ENCODE data around the gene JPH2. TPM values are rescaled to one million over a fixed set of nuclear protein-coding genes. Genes with fewer than 3 reads are reported as not detected.

Gene JPH2
- polyA plus RNA-seq, 1 experiment = 14.7 TPM

DNA sequence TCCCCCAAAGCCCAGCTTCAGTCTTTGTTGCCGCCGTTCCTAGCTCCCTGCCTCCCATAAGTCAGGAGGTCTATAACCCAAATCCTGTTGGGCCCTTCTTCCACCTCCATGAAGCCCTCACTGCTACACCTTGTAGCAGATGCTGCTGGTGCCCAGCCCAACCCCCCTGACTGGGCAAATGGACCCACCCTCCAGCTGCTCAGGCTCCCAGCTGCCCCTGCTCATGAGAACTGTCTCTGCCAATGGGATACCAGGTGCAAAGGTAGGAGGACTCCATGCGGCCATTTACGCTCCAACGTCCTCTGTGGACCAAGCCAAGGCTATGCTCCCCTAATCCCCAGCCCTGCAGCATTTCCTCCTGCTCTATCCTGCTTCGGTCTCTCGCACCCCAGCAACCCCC lies 71.8 kb downstream of the JPH2 start:
- Histone ChIP-seq H3K27me3 (ENCODE audit: control insufficient read depth, insufficient read depth, low read length) (no peaks in the 10 kb centered on the region), H3K4me3 (ENCODE audit: low read depth, low read length) (no peak overlapping the region), H3K36me3 (ENCODE audit: control insufficient read depth, insufficient read depth, low read length) (no peaks in the 10 kb centered on the region)
- DNase-seq (ENCODE audit: low read depth) = no peak
- TF ChIP-seq CTCF (IDR thresholded peaks at IDR 0.05; ENCODE audit: insufficient read depth, low read depth, low read length) = no peak
- POLR2A ChIA-PET = no interaction called here
- CTCF ChIA-PET = interaction anchor here (1.2 to 11.7 kb wide), 5 partner anchors 20 to 196 kb away, joined by 3 to 307 read pairs (median 13); partner anchors contain the start of genes FITM2 and JPH2

DNA sequence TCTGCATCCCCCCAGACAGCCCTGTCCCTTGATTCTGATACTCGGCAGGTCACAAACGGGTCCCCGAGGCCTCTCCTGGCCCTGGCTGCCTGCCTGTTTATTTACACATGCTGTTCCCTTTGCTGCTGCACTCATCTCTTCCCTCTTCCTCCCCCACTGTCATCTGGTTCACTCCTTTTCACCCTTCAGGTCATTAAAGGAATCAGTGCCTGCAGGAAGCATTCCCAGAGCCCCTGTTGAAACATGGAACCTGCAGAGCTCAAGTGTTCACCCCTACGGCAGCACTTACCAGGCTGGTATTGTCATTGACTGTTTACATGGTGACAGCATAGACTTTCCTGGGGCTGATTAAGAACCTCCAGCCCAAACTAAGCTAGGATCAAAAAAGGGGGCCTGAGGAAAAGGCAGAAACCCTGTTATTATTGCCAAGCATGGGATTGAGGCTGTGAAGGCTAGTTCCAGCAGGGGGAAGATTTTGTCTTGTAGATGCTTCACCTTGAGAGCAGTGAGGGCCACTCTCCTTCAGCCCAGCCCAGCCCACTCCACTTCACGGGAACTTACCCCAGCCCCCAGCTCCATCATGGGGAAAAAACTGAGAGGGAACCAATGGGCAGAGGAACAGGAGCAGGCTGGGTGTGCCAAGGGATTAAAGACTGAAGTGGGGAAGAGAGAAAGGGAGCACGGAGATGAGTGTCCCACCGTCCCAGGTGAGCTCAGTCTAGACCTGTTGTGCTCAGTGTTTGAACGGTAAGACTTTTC lies 73.2 kb downstream of the JPH2 start:
- POLR2A ChIA-PET = no interaction called here
- CTCF ChIA-PET = interaction anchor here (0.9 to 11.7 kb wide), 5 partner anchors 9 to 198 kb away, joined by 3 to 307 read pairs (median 4); partner anchors contain the start of genes FITM2 and JPH2
- no peak for TF ChIP-seq CTCF (IDR thresholded peaks at IDR 0.05; ENCODE audit: insufficient read depth, low read depth, low read length)
- Histone ChIP-seq H3K36me3 (ENCODE audit: control insufficient read depth, insufficient read depth, low read length) (no peaks in the 10 kb centered on the region), H3K27me3 (ENCODE audit: control insufficient read depth, insufficient read depth, low read length) (no peaks in the 10 kb centered on the region), H3K4me3 (ENCODE audit: low read depth, low read length) (no peak overlapping the region)
- DNase-seq (ENCODE audit: low read depth) = no peak

DNA sequence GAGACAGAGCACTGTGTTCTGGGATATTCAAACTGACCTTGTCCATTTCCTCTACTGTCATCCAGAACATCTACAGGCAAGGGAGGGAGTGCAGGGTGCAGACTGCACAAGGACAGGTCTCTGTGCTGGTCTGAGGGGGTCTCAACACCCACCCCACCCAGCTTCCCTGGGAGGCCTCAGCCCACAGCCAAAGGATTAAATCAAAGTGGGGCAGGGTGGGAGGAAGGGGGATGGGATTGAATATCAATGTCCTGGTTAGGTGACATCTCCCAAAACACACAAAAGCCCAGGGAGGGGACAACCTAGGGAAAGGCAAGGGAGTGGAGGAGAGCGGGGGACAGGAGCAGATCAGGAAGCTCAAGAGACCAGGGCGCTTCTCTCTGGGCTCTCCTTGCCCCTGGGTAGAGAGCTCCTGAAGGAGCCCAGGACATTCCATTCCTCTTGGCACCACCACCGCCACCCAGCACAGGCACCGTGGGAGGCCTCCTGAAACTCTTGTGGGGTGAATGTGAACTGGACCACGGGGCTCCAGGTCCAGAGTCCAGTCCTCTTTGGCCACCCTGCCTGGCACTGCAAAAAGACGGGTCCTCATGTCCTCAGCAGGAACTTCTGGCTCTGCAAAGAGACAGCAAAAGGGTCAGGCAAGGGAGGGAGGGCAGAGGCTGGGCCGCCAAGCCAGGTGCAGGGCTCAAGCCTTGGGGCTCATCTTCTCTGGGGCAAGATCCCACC lies 73.9 kb downstream of the JPH2 start:
- H3K36me3 ChIP-seq (ENCODE audit: control insufficient read depth, insufficient read depth, low read length) = no peaks in the 10 kb centered on the region
- no peaks in the 10 kb centered on the region for H3K27me3 ChIP-seq (ENCODE audit: control insufficient read depth, insufficient read depth, low read length)
- no peak overlapping the region for H3K4me3 ChIP-seq (ENCODE audit: low read depth, low read length)
- no peak for DNase-seq (ENCODE audit: low read depth)
- ChIA-PET POLR2A (no interaction called here), CTCF (interaction anchor here (0.9 to 11.7 kb wide), 3 partner anchors 8 to 198 kb away, joined by 4 to 307 read pairs (median 5); partner anchors contain the start of genes FITM2 and JPH2)
- no peak for TF ChIP-seq CTCF (IDR thresholded peaks at IDR 0.05; ENCODE audit: insufficient read depth, low read depth, low read length)

DNA sequence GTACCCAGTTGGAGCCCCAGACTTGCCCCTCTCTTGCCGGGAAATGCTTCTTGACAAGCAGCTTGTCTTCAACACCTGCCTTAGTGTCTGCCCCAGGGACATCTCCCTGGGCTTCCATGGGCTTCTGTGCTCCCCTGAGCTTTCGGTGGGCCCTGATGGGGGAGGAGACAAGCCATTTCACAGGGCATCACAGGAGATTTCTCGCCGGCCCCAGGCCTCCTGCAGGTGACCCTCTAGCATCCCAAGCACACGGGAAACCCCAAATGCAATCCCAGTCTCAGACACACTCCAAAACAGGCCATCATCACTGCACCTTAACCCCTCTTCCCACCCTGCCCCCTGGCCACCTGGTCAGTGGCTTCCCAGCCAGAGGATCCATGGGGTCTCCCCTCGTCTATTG lies 74.5 kb downstream of the JPH2 start:
- TF ChIP-seq CTCF (IDR thresholded peaks at IDR 0.05; ENCODE audit: insufficient read depth, low read depth, low read length) = no peak
- no peaks in the 10 kb centered on the region for H3K27me3 ChIP-seq (ENCODE audit: control insufficient read depth, insufficient read depth, low read length)
- ChIA-PET POLR2A (no interaction called here), CTCF (interaction anchor here (0.7 to 11.7 kb wide), 3 partner anchors 18 to 199 kb away, joined by 3 to 307 read pairs (median 5); partner anchors contain the start of genes FITM2 and JPH2)
- no peak for DNase-seq (ENCODE audit: low read depth)
- no peaks in the 10 kb centered on the region for H3K36me3 ChIP-seq (ENCODE audit: control insufficient read depth, insufficient read depth, low read length)
- H3K4me3 ChIP-seq (ENCODE audit: low read depth, low read length) = no peak overlapping the region

DNA sequence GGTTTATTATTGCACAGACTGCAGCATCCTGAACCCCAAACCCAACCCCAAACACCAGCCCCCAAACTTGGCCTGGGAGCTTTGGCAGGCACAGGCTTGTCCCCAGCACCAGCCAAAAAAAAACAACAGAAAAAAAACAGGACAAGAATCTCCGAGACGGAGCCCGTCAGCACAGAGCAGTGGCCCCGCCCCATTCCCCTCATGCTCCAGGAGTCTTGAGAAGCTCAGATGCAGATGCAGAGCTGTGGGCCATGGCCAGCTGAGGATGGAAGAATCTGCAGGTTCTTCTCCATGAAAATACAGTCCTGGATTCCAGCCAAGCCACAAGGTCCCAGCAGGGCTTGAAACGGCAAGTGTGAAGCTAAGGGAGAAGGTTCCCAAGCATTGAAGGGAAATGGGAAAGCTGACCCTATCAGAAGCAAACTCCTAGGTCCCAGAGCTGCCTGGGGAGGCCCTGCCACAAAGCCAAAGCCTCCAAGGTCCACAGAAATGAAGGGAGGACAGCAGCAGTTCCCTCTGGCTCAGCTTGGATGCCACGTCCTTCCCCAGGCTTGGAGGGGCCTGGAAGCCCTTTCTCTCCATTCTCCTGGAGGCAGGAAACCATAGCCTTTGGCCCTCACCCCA lies 75.2 kb downstream of the JPH2 start:
- POLR2A ChIA-PET = no interaction called here
- H3K27me3 ChIP-seq (ENCODE audit: control insufficient read depth, insufficient read depth, low read length) = peaks cover 1% of the 10 kb centered on the region; the same call in 1 of the 2 replicates
- H3K36me3 ChIP-seq (ENCODE audit: control insufficient read depth, insufficient read depth, low read length) = no peaks in the 10 kb centered on the region
- DNase-seq (ENCODE audit: low read depth) = no peak
- CTCF ChIA-PET = interaction anchor here (0.7 to 11.7 kb wide), 4 partner anchors 16 to 199 kb away, joined by 3 to 307 read pairs (median 4); partner anchors contain the start of genes FITM2 and JPH2
- no peak overlapping the region for H3K4me3 ChIP-seq (ENCODE audit: low read depth, low read length)
- TF ChIP-seq CTCF (IDR thresholded peaks at IDR 0.05; ENCODE audit: insufficient read depth, low read depth, low read length) = no peak

All from BJ (cell line).